HEK293T (cell line): ENCODE measurements around the gene SLC26A8.

ENCODE experiments used
- ARNT ChIP-seq: fragments of 450-650 bp; IDR thresholded peaks from 2 replicates; pipeline ENCODE4 v1.6.1; 2017; ENCODE audit warnings: mild to moderate bottlenecking
- BHLHE40 ChIP-seq: fragments of 450-650 bp; IDR thresholded peaks from 2 replicates; pipeline ENCODE4 v1.6.1; 2016; ENCODE audit warnings: mild to moderate bottlenecking, moderate library complexity, borderline replicate concordance
- ELF4 ChIP-seq: fragments of 450-650 bp; IDR thresholded peaks from 2 replicates; pipeline ENCODE4 v1.6.1; 2017; ENCODE audit warnings: antibody characterized with exemption
- FOXK2 ChIP-seq: fragments of 450-650 bp; IDR thresholded peaks from 2 replicates; pipeline ENCODE4 v1.6.1; 2016; ENCODE audit warnings: mild to moderate bottlenecking
- FOXM1 ChIP-seq: fragments of 450-650 bp; IDR thresholded peaks from 2 replicates; pipeline ENCODE4 v1.6.1; 2017; ENCODE audit warnings: mild to moderate bottlenecking, borderline replicate concordance
- L3MBTL2 ChIP-seq: fragments of 450-650 bp; conservative IDR thresholded peaks from 2 replicates; pipeline ENCODE4 v1.6.1; 2016; ENCODE audit warnings: mild to moderate bottlenecking
- PKNOX1 ChIP-seq: fragments of 450-650 bp; IDR thresholded peaks from 2 replicates; pipeline ENCODE4 v1.6.1; 2016
- SP1 ChIP-seq: fragments of 450-650 bp; IDR thresholded peaks from 2 replicates; pipeline ENCODE4 v1.6.1; 2017
- SUZ12 ChIP-seq: fragments of 450-650 bp; IDR thresholded peaks from 2 replicates; pipeline ENCODE4 v1.6.1; 2016; ENCODE audit warnings: mild to moderate bottlenecking

- TF ChIP-seq SP1 (no peak), FOXM1 (no peak), ARNT (no peak), PKNOX1 (no peak), SUZ12 (no peak), FOXK2 (no peak), ELF4 (no peak), BHLHE40 (no peak), L3MBTL2 (no peak)
Measured at GRCh38 chr6:35916056-35916455, 108.4 kb downstream of the SLC26A8 start.
